Measurements from ENCODE around the gene HOMER3.

DNA sequence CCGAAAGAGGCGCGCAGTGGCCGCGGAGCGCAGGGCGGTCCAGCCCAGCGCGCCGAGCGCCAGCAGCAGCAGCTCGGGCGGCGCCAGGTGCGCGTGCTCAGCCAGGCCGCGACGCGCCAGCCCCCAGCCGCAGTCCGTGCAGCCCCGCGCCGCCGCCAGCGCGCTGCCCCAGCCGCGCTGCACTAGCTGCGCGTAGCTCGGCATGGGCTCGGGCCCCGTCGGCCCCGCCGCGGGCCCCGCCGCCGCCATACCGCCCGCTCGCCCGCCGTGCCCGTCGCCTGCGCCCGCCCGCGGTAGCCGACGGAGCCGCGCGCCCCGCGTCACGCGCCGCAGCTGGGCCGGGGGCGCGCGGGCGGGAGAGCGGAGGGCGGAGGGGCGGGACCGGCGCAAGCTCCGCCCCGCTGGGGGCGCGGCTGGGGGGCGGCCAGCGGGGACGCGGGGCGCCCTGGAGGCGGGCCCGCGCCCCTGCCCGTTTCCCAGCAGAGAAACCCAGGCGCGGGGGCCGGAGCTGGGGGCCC lies 45.1 kb downstream of the HOMER3 start, which contains the start of gene CERS1:
- TF ChIP-seq POLR2A (IDR thresholded peaks at IDR 0.05) = no peak
- TF ChIP-seq, protein P1, sequence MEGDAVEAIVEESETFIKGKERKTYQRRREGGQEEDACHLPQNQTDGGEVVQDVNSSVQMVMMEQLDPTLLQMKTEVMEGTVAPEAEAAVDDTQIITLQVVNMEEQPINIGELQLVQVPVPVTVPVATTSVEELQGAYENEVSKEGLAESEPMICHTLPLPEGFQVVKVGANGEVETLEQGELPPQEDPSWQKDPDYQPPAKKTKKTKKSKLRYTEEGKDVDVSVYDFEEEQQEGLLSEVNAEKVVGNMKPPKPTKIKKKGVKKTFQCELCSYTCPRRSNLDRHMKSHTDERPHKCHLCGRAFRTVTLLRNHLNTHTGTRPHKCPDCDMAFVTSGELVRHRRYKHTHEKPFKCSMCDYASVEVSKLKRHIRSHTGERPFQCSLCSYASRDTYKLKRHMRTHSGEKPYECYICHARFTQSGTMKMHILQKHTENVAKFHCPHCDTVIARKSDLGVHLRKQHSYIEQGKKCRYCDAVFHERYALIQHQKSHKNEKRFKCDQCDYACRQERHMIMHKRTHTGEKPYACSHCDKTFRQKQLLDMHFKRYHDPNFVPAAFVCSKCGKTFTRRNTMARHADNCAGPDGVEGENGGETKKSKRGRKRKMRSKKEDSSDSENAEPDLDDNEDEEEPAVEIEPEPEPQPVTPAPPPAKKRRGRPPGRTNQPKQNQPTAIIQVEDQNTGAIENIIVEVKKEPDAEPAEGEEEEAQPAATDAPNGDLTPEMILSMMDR (IDR thresholded peaks at IDR 0.05) = no peak

All from vagina (tissue), 2 donors.